ENCODE results near the gene TRMT5.

DNA sequence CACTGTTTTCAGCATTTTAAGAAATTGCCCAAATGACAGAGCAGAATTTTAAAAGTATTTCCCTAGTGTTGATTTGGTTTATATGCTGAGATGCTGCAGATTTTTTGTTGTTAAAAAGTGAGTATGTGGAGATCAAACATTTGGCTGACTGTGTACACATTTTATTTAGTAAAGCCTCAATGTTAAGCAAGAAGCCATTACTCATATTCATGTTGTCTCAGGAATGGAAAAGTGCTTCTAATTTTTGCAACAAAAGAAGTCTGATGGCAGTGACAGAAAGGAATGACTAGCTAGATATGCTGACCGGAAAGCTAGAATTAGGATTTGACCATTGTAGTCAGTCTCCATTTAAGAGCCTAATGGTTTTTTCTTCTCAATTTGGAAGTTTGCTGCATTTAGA lies 22.7 kb upstream of the TRMT5 start:
- TF ChIP-seq, protein P1, sequence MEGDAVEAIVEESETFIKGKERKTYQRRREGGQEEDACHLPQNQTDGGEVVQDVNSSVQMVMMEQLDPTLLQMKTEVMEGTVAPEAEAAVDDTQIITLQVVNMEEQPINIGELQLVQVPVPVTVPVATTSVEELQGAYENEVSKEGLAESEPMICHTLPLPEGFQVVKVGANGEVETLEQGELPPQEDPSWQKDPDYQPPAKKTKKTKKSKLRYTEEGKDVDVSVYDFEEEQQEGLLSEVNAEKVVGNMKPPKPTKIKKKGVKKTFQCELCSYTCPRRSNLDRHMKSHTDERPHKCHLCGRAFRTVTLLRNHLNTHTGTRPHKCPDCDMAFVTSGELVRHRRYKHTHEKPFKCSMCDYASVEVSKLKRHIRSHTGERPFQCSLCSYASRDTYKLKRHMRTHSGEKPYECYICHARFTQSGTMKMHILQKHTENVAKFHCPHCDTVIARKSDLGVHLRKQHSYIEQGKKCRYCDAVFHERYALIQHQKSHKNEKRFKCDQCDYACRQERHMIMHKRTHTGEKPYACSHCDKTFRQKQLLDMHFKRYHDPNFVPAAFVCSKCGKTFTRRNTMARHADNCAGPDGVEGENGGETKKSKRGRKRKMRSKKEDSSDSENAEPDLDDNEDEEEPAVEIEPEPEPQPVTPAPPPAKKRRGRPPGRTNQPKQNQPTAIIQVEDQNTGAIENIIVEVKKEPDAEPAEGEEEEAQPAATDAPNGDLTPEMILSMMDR (conservative IDR thresholded peaks at IDR 0.05) = no peak
- TF ChIP-seq ZFX (IDR thresholded peaks at IDR 0.05) = no peak

Measured in C4-2B (cell line).